ENCODE results near the gene EXD3. TPM values are rescaled to one million over a fixed set of nuclear protein-coding genes. Genes with fewer than 3 reads are reported as not detected.
"Not testable (repeated sequence)": the region's sequence is repeated elsewhere in the genome, so short reads cannot be mapped to it uniquely, and the experiment has no call there.

EXD3 gene
- total RNA-seq, 1 donor from 2014 or later: 8.3 TPM

DNA sequence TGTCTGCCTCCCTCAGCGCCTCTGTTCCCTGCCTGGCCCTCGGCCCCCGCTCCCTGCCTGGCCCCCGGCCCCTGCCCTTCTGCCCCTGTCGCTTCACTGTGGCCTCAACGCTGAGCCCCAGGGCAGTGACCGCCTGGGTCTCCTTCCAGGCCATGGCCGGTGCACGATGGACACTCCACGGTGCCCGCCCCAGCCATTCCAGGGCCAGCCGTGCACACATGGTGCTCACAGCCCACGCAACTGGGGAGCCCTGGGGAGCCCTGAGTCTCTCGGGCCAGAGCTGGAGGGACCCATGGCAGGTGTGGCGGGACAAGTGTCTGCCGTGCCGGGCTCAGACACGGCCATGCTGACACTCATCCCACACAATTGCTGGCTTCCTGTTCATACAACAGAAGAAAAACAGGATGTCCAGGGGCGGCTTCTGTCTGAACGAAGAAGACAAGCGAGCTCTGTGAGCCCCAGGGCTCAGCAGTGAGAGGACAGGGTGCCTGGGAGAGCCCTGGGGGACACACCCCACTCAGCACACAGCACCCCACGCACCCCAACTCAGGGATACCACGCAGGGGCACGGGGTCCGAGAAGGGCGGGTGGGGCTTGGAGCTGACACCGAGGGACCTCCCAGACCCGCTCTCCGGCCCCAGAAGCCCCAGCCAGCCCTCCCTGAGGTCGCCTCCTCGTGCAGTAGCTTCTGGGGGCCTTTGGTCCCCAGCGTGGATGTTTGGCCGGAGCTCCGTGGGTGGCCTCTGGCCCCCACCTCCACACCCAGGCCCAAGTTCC is 35.7 kb downstream of the EXD3 start:
- DNase-seq: no peak
- ATAC-seq: peak; percentile 37
- intact Hi-C loops (cut with micrococcal nuclease): no loop called here

- intact Hi-C loops (cut with micrococcal nuclease); ATAC-seq; DNase-seq: not testable (repeated sequence)
Observed at GRCh38 chr9:137386507-137387113, 36.4 kb downstream of the EXD3 start.

GRCh38 chr9:137385061-137385655 is 37.8 kb downstream of the EXD3 start:
- intact Hi-C loops (cut with micrococcal nuclease): no loop called here
- ATAC-seq (no peak), DNase-seq (peak; percentile 16)

DNA sequence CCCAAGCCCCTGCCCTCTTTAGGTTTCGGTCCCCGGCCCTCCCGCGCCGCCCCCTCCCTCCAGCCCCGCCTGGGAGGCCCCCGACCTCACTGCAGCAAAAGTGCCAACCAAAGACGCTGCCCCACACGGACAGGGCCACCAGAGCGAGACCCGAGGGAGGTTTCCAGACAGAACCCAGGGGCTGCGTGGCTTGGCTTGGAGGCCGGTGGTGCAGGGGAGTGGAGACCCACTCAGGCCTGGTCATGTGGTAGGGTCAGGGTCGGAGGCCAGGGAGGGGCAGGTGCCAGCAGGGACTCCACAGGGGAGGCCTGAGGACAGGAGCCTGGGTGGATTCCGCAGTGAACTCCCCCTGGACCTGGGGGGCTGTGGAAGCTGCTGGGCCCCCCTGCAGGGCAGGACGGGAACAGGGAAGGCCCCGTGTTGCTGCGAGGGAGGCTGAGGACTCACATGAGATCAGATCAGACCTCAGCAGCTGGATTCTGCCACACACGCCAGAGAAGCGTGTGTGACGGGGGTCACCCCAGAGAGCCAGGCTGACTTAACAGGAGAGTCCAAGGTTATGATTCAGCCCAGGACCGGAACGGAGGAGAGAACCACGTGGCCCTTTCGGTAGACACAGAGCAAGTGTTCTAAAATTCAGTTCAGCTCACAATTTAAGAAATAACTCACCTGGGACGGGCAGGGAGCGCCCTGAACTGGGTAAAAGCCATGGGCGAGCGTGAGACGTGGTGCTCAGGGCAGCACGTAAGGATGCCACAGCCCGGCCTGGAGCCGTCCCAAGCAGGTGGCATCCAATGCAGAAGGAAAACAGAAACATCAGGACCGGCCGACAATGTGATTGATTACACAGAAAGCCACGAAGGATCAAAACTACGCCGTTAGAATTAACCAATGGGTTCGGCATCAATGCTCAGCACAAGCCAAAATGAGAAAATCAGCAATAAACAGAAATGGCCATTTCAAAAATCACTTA is 38.9 kb downstream of the EXD3 start:
- DNase-seq (peak; percentile 12), ATAC-seq (no peak)
- intact Hi-C loops (cut with micrococcal nuclease): no loop called here

DNA sequence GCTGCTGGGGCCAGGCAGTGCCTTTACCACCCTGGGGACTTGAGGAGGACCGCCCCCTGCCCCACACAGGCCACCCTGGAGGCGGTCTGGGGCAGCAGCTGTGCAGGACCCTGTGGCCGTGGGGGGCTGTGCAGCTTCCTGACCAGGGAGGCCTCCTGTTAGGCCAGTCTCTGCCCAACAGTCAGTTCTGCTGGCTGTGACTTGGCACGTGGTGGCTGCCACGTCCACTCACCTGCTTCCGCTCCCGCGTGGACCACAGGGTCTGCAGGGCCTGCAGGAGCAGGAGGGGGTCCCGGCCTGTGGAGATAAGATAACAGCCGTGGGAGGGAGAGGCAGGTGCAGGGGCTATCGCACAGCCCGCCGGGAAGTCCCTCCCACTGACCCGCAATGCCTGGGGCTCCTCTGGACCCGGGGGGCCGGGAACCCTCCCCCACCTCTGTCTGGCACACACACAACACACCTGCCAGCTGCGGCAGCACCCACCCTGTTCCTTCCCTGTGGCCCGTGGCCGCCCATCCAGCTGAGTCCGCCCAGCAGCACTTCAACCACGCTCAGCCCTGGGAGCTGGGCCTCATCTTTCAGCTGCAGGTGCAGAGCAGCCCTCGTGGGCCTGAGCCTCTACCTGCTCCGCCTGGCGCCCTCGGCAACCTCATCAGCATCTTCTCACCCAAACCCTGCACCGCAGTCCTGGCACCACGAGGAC is 39.7 kb downstream of the EXD3 start:
- ATAC-seq (no peak), DNase-seq (peak; percentile 25)

GRCh38 chr9:137382444-137383080 is 40.4 kb downstream of the EXD3 start:
- intact Hi-C loops (cut with micrococcal nuclease): no loop called here
- DNase-seq (peak; percentile 25), ATAC-seq (no peak)

More for the DNA sequence above, 39.7 kb downstream of the EXD3 start:
- intact Hi-C loops (cut with micrococcal nuclease): no loop called here

DNA sequence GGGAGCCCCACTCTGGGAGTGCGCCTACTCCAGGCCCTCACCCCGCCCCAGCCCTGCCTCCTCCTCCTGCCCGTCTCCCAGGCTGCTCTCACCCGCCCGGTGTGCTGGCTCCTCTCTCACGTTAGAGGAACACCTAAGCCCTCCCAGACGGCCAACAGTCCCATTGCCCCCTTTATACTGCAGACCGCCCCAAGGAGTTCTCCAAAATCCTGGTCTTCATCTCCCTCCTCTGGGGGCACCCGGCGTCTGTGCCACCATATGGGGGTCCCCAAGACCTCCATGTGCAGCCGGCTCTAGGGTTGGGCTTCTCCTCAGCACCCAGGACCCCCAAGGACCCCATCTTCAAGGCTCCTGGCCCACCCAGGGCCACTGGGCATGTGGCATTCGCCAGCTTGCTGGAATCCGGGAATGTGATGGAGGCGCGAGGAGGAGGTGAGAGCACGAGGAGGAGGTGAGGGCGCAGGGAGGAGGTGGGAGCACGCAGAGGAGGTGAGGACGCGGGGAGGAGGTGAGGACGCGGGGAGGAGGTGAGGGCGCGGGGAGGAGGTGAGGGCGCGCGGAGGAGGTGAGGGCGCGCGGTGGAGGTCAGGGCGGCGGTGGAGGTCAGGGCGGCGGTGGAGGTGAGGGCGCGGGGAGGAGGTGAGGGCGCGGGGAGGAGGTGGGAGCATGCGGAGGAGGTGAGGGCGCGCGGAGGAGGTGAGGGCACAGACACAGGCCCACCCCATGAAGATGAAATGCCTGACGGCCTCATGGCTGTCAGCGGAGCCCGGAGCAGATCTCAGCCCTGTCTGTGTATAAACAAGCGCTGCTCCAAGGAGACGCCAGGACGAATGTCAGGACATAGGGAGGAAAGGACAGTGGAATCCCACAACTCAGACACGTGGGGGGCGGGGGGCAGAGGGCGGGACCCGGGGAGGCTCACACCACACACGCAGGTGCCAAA is 41.2 kb downstream of the EXD3 start:
- no peak for ATAC-seq
- peak; percentile 15 for DNase-seq
- intact Hi-C loops (cut with micrococcal nuclease): no loop called here

GRCh38 chr9:137380606-137381005 is 42.4 kb downstream of the EXD3 start:
- ATAC-seq: no peak
- DNase-seq: peak; percentile 21

DNA sequence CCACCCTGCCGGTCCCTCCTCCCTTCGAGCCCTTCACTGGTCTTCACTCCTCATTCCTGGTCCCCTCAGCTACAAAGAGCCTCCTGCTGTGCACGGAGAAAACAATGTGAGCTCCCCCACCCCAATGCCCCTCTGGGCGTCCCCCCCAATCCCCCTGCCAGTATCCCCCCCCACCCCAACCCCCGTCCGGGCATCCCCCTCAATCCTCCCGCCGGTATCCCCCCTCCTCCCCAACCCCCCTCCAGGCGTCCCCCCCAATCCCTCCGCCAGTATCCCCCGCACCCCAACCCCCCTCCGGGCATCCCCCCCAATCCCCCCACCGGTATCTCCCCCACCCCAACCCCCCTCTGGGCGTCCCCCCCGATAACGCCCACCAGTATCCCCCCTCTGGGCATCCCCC is 42.8 kb downstream of the EXD3 start:
- DNase-seq (no peak), ATAC-seq (no peak)
- intact Hi-C loops (cut with micrococcal nuclease): no loop called here

More at GRCh38 chr9:137380606-137381005, 42.4 kb downstream of the EXD3 start:
- intact Hi-C loops (cut with micrococcal nuclease): no loop called here

- intact Hi-C loops (cut with micrococcal nuclease): no loop called here
- DNase-seq (peak; percentile 11), ATAC-seq (no peak)
Observed at GRCh38 chr9:137379761-137380161, 43.2 kb downstream of the EXD3 start.

GRCh38 chr9:137378688-137379410 is 44.1 kb downstream of the EXD3 start:
- ATAC-seq; intact Hi-C loops (cut with micrococcal nuclease): not testable (repeated sequence)
- DNase-seq: peak; percentile 16

DNA sequence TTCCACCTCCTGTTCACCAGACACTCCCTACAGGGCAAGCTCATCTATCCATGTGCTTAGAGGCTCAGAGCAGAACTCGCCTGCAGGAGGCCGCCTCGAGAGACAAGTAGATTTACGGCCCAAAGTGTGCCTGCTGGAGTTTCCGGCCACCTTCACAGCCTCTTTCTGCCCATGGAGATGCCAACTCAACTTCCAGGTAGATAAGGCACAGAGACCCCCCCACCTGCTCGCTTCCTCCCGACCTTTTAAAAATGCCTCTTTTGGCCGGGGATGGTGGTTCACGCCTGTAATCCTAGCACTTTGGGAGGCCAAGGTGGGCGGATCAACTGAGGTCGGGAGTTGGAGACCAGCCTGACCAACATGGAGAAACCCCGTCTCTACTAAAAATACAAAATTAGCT is 46.6 kb downstream of the EXD3 start:
- no peak for ATAC-seq
- no peak for DNase-seq
- intact Hi-C loops (cut with micrococcal nuclease): no loop called here

- no peak for DNase-seq
- intact Hi-C loops (cut with micrococcal nuclease): no loop called here
- ATAC-seq: no peak
Observed at GRCh38 chr9:137375321-137376058, 47.5 kb downstream of the EXD3 start.

- DNase-seq (peak; percentile 20), ATAC-seq (no peak)
- intact Hi-C loops (cut with micrococcal nuclease): no loop called here
Observed at GRCh38 chr9:137374131-137374845, 48.7 kb downstream of the EXD3 start.

DNA sequence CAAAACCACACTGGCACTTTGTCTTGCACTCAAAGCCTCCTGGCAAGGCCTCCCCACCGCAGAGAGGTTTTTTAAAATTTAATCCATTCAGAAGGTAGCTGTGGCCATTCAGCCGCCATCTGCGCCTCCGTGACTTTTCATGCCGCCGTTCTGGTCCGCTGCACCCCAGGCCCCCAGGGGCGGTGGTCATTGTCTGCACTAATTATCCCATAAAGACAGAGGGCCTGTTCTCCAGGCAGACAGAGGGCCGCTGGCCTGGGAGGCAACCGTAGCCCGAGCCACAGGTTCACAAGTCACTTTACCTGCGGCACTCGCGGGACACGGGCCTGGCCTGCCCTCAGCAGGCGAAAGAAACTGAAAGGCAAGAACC is 49.4 kb downstream of the EXD3 start:
- no peak for ATAC-seq
- DNase-seq: no peak
- intact Hi-C loops (cut with micrococcal nuclease): no loop called here
